ENCODE data around the gene EIF4EBP3. TPM values are rescaled to one million over a fixed set of nuclear protein-coding genes. Genes with fewer than 3 reads are reported as not detected.

Gene EIF4EBP3
- total RNA-seq, 1 donor from 2014 or later, result 19.3 TPM

GRCh38 chr5:140550147-140551079 lies 3.0 kb downstream of the EIF4EBP3 start:
- intact Hi-C loops (cut with DNase I), result no loop called here
- no peak for ATAC-seq
- Histone ChIP-seq H3K27ac (peak overlapping the region; percentile 96), H3K36me3 (peaks cover 37% of the 10 kb centered on the region), H3K9me3 (no peaks in the 10 kb centered on the region), H3K4me3 (no peak overlapping the region), H3K27me3 (ENCODE audit: low read depth) (no peaks in the 10 kb centered on the region), H3K4me1 (peaks cover 55% of the 10 kb centered on the region)
- TF ChIP-seq CTCF (IDR thresholded peaks at IDR 0.05), result no peak
- DNase-seq, result no peak

GRCh38 chr5:140551872-140552271 lies 4.4 kb downstream of the EIF4EBP3 start:
- Histone ChIP-seq H3K4me1 (peaks cover 63% of the 10 kb centered on the region), H3K4me3 (no peak overlapping the region), H3K9me3 (no peaks in the 10 kb centered on the region), H3K27me3 (ENCODE audit: low read depth) (no peaks in the 10 kb centered on the region), H3K27ac (no peak overlapping the region), H3K36me3 (peaks cover 37% of the 10 kb centered on the region)
- ATAC-seq, result no peak
- intact Hi-C loops (cut with DNase I), result no loop called here
- no peak for DNase-seq
- no peak for TF ChIP-seq CTCF (IDR thresholded peaks at IDR 0.05)

- no peak for DNase-seq
- peaks cover 35% of the 10 kb centered on the region for H3K36me3 ChIP-seq
- H3K4me3 ChIP-seq, result no peak overlapping the region
- no peaks in the 10 kb centered on the region for H3K27me3 ChIP-seq (ENCODE audit: low read depth)
- H3K9me3 ChIP-seq, result no peaks in the 10 kb centered on the region
- intact Hi-C loops (cut with DNase I), result no loop called here
- peaks cover 53% of the 10 kb centered on the region for H3K4me1 ChIP-seq
- ATAC-seq, result no peak
- no peak for TF ChIP-seq CTCF (IDR thresholded peaks at IDR 0.05)
- H3K27ac ChIP-seq, result no peak overlapping the region
These were observed 6.2 kb downstream of the EIF4EBP3 start for GRCh38 chr5:140553657-140554056.

GRCh38 chr5:140554454-140554853 lies 7.0 kb downstream of the EIF4EBP3 start:
- TF ChIP-seq CTCF (IDR thresholded peaks at IDR 0.05), result no peak
- Histone ChIP-seq H3K27ac (no peak overlapping the region), H3K36me3 (peaks cover 33% of the 10 kb centered on the region), H3K4me1 (peaks cover 45% of the 10 kb centered on the region), H3K27me3 (ENCODE audit: low read depth) (no peaks in the 10 kb centered on the region), H3K4me3 (no peak overlapping the region), H3K9me3 (no peaks in the 10 kb centered on the region)
- ATAC-seq, result no peak
- intact Hi-C loops (cut with DNase I), result no loop called here
- DNase-seq, result no peak

GRCh38 chr5:140555747-140556312 lies 8.4 kb downstream of the EIF4EBP3 start:
- Histone ChIP-seq H3K4me3 (peak overlapping the region; percentile 66), H3K27ac (peak overlapping the region; percentile 86), H3K36me3 (peaks cover 31% of the 10 kb centered on the region), H3K4me1 (peaks cover 36% of the 10 kb centered on the region), H3K27me3 (ENCODE audit: low read depth) (no peaks in the 10 kb centered on the region), H3K9me3 (no peaks in the 10 kb centered on the region)
- ATAC-seq (no peak), DNase-seq (no peak)
- intact Hi-C loops (cut with DNase I), result no loop called here
- no peak for TF ChIP-seq CTCF (IDR thresholded peaks at IDR 0.05)
